Duodenal mucosa (tissue), 2 donors: ENCODE results near the gene BEST2.
"Not testable (repeated sequence)": the region's sequence is repeated elsewhere in the genome, so short reads cannot be mapped to it uniquely, and the experiment has no call there.

ENCODE experiments used
- H3K27ac ChIP-seq: one replicate; pipeline ENCODE4 v1.7.0; 2013; ENCODE audit warnings: low read depth, low read length
- H3K27me3 ChIP-seq, 2 donors: one replicate each; pipeline ENCODE4 v1.7.0; 2013; ENCODE audit warnings: low read length in 2 of 2, control low read depth in 1 of 2; ENCODE audit not compliant: insufficient read depth in 2 of 2, control insufficient read depth in 1 of 2
- H3K36me3 ChIP-seq, 2 donors: one replicate each; pipeline ENCODE4 v1.7.0; 2013; ENCODE audit warnings: low read length in 2 of 2, control low read depth in 1 of 2; ENCODE audit not compliant: insufficient read depth in 2 of 2, control insufficient read depth in 1 of 2
- H3K4me1 ChIP-seq, 2 donors: one replicate each; pipeline ENCODE4 v1.7.0; 2013; ENCODE audit warnings: low read length in 2 of 2, control low read depth in 1 of 2; ENCODE audit not compliant: insufficient read depth in 2 of 2, control insufficient read depth in 1 of 2
- H3K4me3 ChIP-seq, 2 donors: one replicate each; pipeline ENCODE4 v1.7.0; 2013; ENCODE audit warnings: low read length in 2 of 2, low read depth in 1 of 2
- H3K9ac ChIP-seq, 2 donors: one replicate each; pipeline ENCODE4 v1.7.0; 2013; ENCODE audit warnings: low read length in 2 of 2, low read depth in 1 of 2
- H3K9me3 ChIP-seq, 2 donors: one replicate each; pipeline ENCODE4 v1.7.0; 2013; ENCODE audit warnings: low read length in 2 of 2, control low read depth in 1 of 2; ENCODE audit not compliant: control insufficient read depth in 1 of 2

The BEST2 gene

GRCh38 chr19:12792051-12792852 is 40.7 kb downstream of the BEST2 start:
- Histone ChIP-seq H3K4me1 (peaks cover 44 to 46% of the 10 kb centered on the region in 2 donors), H3K27ac (peak overlapping the region; percentile 100), H3K9ac (peak overlapping the region; percentile 99 to 100), H3K4me3 (peak overlapping the region; percentile 91 to 95), H3K9me3 (no peaks in the 10 kb centered on the region), H3K36me3 (no peaks in the 10 kb centered on the region), H3K27me3 (no peaks in the 10 kb centered on the region)

GRCh38 chr19:12792853-12793289 is 41.3 kb downstream of the BEST2 start:
- peak overlapping the region; percentile 91 to 95 for H3K4me3 ChIP-seq
- H3K36me3 ChIP-seq, result no peaks in the 10 kb centered on the region
- H3K9me3 ChIP-seq, result no peaks in the 10 kb centered on the region
- peak overlapping the region; percentile 99 to 100 for H3K9ac ChIP-seq
- peak overlapping the region; percentile 100 for H3K27ac ChIP-seq
- peaks cover 39 to 40% of the 10 kb centered on the region in 2 donors for H3K4me1 ChIP-seq
- no peaks in the 10 kb centered on the region for H3K27me3 ChIP-seq

GRCh38 chr19:12793290-12794195 is 42.0 kb downstream of the BEST2 start:
- Histone ChIP-seq H3K9me3 (no peaks in the 10 kb centered on the region), H3K4me3 (peak overlapping the region; percentile 91 to 95), H3K4me1 (peaks cover 32 to 34% of the 10 kb centered on the region in 2 donors), H3K36me3 (no peaks in the 10 kb centered on the region), H3K27me3 (no peaks in the 10 kb centered on the region), H3K27ac (peak overlapping the region; percentile 100), H3K9ac (peak overlapping the region; percentile 99 to 100)

GRCh38 chr19:12794196-12794941 is 42.8 kb downstream of the BEST2 start:
- H3K27ac ChIP-seq, result peak overlapping the region; percentile 100

GRCh38 chr19:12794971-12795381 is 43.4 kb downstream of the BEST2 start:
- Histone ChIP-seq H3K36me3 (peaks cover 7 to 9% of the 10 kb centered on the region in 2 donors), H3K9me3 (no peaks in the 10 kb centered on the region), H3K27me3 (no peaks in the 10 kb centered on the region), H3K27ac (no peak overlapping the region), H3K9ac (no peak overlapping the region), H3K4me1 (peaks cover 24 to 28% of the 10 kb centered on the region in 2 donors), H3K4me3 (no peak overlapping the region)

More at GRCh38 chr19:12794196-12794941, 42.8 kb downstream of the BEST2 start:
- H3K4me1 ChIP-seq, result peaks cover 24 to 26% of the 10 kb centered on the region in 2 donors
- peaks cover under 1 to 3% of the 10 kb centered on the region in 2 donors for H3K36me3 ChIP-seq
- H3K27me3 ChIP-seq, result no peaks in the 10 kb centered on the region
- H3K4me3 ChIP-seq, result peak overlapping the region; percentile 61 to 95
- H3K9me3 ChIP-seq, result no peaks in the 10 kb centered on the region
- peak overlapping the region; percentile 99 to 100 for H3K9ac ChIP-seq

GRCh38 chr19:12796146-12797071 is 44.8 kb downstream of the BEST2 start:
- no peaks in the 10 kb centered on the region for H3K27me3 ChIP-seq
- no peaks in the 10 kb centered on the region for H3K9me3 ChIP-seq
- H3K4me3 ChIP-seq, result peak overlapping the region; percentile 37 to 55
- peaks cover 7 to 14% of the 10 kb centered on the region in 2 donors for H3K36me3 ChIP-seq
- peaks cover 24 to 34% of the 10 kb centered on the region in 2 donors for H3K4me1 ChIP-seq
- H3K9ac ChIP-seq, result peak overlapping the region; percentile 61 to 71
- peak overlapping the region; percentile 67 for H3K27ac ChIP-seq

- Histone ChIP-seq H3K9me3 (no peaks in the 10 kb centered on the region), H3K4me3 (no peak overlapping the region), H3K27ac (no peak overlapping the region), H3K36me3 (peaks cover 7 to 14% of the 10 kb centered on the region in 2 donors), H3K4me1 (peaks cover 25 to 38% of the 10 kb centered on the region in 2 donors), H3K9ac (no peak overlapping the region), H3K27me3 (no peaks in the 10 kb centered on the region)
Observed at GRCh38 chr19:12797141-12797587, 45.6 kb downstream of the BEST2 start.

GRCh38 chr19:12797607-12798006 is 46.0 kb downstream of the BEST2 start:
- H3K9ac ChIP-seq, H3K4me3 ChIP-seq, H3K27ac ChIP-seq, H3K9me3 ChIP-seq, H3K27me3 ChIP-seq: not testable (repeated sequence)
- Histone ChIP-seq H3K4me1 (peaks cover 30 to 42% of the 10 kb centered on the region in 2 donors), H3K36me3 (peaks cover 7 to 14% of the 10 kb centered on the region in 2 donors)
